Sigmoid colon (tissue), 7 donors: ENCODE data around the gene PIK3R6. TPM values are rescaled to one million over a fixed set of nuclear protein-coding genes. Genes with fewer than 3 reads are reported as not detected.

Source experiments
- DNase-seq: peaks from one replicate; pipeline ENCODE4 v3.0.0-alpha.2; 2019
- H3K27ac ChIP-seq, 4 donors: fragments of 200-600 bp; sonication (generic); one replicate each; pipeline ENCODE4 v1.5.1; 2016 to 2019; ENCODE audit warnings: mild to moderate bottlenecking in 1 of 4
- H3K27me3 ChIP-seq, 3 donors: fragments of 200-600 bp; sonication (generic); one replicate each; pipeline ENCODE4 v1.5.1; 2019; ENCODE audit warnings: mild to moderate bottlenecking in 1 of 3
- H3K36me3 ChIP-seq, 4 donors: fragments of 200-600 bp; sonication (generic); one replicate each; pipeline ENCODE4 v1.5.1; 2016 to 2019
- H3K4me1 ChIP-seq, 4 donors: fragments of 200-600 bp; sonication (generic); one replicate each; pipeline ENCODE4 v1.5.1; 2017 to 2019
- H3K4me3 ChIP-seq, 4 donors: fragments of 200-600 bp; sonication (generic); one replicate each; pipeline ENCODE4 v1.5.1; 2017 to 2019; ENCODE audit warnings: mild to moderate bottlenecking in 2 of 4, moderate library complexity in 1 of 4
- H3K9me3 ChIP-seq, 4 donors: fragments of 200-600 bp in 3 of 4; sonication (generic) in 3 of 4; one replicate each; pipeline versions ENCODE4 v1.5.1 to v1.6.1; 2013 to 2019
- EP300 ChIP-seq, 4 donors: sonication (generic); formaldehyde crosslinking; IDR thresholded peaks; one replicate each; pipeline ENCODE4 v1.6.1; 2017; ENCODE audit warnings: antibody characterized with exemption in 4 of 4
- POLR2A ChIP-seq, 2 donors: fragments of 450-650 bp; IDR thresholded peaks; one replicate each; pipeline ENCODE4 v1.6.1; 2016; ENCODE audit warnings: antibody characterized with exemption in 2 of 2, mild to moderate bottlenecking in 2 of 2, moderate library complexity in 2 of 2
- POLR2AphosphoS5 ChIP-seq, 4 donors: sonication (generic); formaldehyde crosslinking; IDR thresholded peaks; one replicate each; pipeline ENCODE4 v1.6.1; 2017; ENCODE audit warnings: antibody characterized with exemption in 4 of 4
- WGBS, 2 donors: extraction: QIAGEN DNeasy Blood & Tissue Kit; methylation state at CpG; one replicate each; pipeline ENCODE4 v1.1.7; 2013; 5-methylcytosine and 5-hydroxymethylcytosine counted together
- intact Hi-C: fragments of 100-400 bp; cut with DNase I; formaldehyde crosslinking; loops from one replicate; pipeline ENCODE4 v1.15.1; 2023
- polyA plus RNA-seq, 3 donors: library from polyadenylated mRNA; stranded (reverse); fragments of 200-250 nt; gene quantifications; one replicate each; pipeline ENCODE4 v1.2.3, GENCODE V29; 2013
- total RNA-seq, 4 donors: library from RNA; depleted of rRNA; stranded (reverse); fragments of >200 nt; gene quantifications; one replicate each; pipeline ENCODE4 v1.1.0, GENCODE V29; 2016
- TF ChIP-seq, protein P1 (sequence below), 4 experiments: fragments of 450-650 bp in 3 of 4; fragments of 200-600 bp in 1 of 4; IDR thresholded peaks; one replicate each; pipeline ENCODE4 v1.5.1; 2016 to 2019; ENCODE audit warnings: antibody characterized with exemption in 4 of 4, mild to moderate bottlenecking in 3 of 4, moderate library complexity in 2 of 4
- donor health status: healthy with polysubstance abuse.
- donor health status: Bipolar disorder and iron deficiency.
- donor health status: healthy.

PIK3R6 gene
- total and polyA plus RNA-seq, 7 donors: 0.54 to 1.2 (median 0.77) TPM; not detected in 2

DNA sequence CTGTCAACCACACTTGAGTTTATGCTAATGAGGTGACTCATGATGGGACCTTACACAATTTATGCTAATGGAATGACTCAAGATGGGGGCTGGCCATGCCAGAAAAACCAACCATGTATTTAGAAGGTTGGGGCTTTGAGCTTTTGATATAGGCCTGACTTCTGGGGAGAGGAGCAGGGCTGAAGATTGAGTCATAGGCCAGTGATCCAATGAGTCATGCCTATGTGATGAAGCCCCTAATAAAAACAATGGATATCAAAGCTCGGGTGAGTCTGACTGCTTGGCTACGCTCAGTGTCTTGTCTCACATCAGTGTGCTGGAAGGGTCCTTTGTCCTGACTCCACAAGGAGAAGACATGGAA is 75.6 kb downstream of the PIK3R6 start:
- DNase-seq: no peak
- Histone ChIP-seq H3K4me3 (no peak overlapping the region), H3K27me3 (no peaks in the 10 kb centered on the region), H3K27ac (no peak overlapping the region), H3K9me3 (peaks cover 0 to 5% (median 0%) of the 10 kb centered on the region in 4 donors), H3K4me1 (no peaks in the 10 kb centered on the region), H3K36me3 (no peaks in the 10 kb centered on the region)
- 92 to 93% methylated on average over 2 of the region's 2 CpGs for WGBS, 2 donors
- intact Hi-C loops: no loop called here
- TF ChIP-seq EP300 (IDR thresholded peaks at IDR 0.05) (no peak), POLR2AphosphoS5 (IDR thresholded peaks at IDR 0.05) (no peak), POLR2A (IDR thresholded peaks at IDR 0.05) (no peak)
- TF ChIP-seq, protein P1, sequence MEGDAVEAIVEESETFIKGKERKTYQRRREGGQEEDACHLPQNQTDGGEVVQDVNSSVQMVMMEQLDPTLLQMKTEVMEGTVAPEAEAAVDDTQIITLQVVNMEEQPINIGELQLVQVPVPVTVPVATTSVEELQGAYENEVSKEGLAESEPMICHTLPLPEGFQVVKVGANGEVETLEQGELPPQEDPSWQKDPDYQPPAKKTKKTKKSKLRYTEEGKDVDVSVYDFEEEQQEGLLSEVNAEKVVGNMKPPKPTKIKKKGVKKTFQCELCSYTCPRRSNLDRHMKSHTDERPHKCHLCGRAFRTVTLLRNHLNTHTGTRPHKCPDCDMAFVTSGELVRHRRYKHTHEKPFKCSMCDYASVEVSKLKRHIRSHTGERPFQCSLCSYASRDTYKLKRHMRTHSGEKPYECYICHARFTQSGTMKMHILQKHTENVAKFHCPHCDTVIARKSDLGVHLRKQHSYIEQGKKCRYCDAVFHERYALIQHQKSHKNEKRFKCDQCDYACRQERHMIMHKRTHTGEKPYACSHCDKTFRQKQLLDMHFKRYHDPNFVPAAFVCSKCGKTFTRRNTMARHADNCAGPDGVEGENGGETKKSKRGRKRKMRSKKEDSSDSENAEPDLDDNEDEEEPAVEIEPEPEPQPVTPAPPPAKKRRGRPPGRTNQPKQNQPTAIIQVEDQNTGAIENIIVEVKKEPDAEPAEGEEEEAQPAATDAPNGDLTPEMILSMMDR (IDR thresholded peaks at IDR 0.05): no peak

DNA sequence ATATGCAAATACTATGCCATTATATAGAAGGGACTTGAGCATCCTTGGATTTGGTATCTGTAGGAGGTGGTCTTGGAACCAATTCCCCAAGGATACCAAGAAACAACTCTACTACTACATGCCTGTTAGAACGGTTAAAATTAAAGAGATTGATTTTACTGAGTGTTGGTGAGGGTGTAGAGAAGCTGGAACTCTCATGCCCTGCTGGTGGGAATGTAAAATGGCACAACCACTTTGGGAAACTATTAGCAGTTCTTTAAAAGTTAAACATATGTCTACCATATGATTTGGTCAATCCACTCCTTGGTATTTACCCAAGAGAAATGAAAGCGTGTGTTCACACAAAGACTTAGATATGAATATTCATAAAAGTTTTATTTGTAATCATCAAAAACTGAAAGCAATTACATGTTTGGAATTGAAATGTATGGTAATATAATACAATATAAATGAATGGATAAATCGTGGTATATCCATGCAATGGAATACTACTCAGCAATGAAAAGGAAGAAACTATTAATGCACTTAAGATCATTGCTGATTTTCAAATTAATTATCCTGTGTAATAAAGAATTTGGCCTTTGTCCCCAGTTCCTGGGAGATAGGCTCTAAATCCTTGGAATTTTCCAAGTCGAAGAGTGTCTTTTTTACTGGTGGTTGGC is 76.1 kb downstream of the PIK3R6 start:
- no peaks in the 10 kb centered on the region for H3K27me3 ChIP-seq
- no peaks in the 10 kb centered on the region for H3K4me1 ChIP-seq
- H3K36me3 ChIP-seq: no peaks in the 10 kb centered on the region
- no peak overlapping the region for H3K27ac ChIP-seq
- 88 to 91% methylated on average over 4 of the region's 4 CpGs for WGBS, 2 donors
- no peak overlapping the region for H3K4me3 ChIP-seq
- peaks cover 0 to 5% (median 0%) of the 10 kb centered on the region in 4 donors for H3K9me3 ChIP-seq
- no peak for DNase-seq
- intact Hi-C loops: no loop called here
- TF ChIP-seq POLR2A (IDR thresholded peaks at IDR 0.05): no peak
- TF ChIP-seq, protein P1 (IDR thresholded peaks at IDR 0.05): no peak
- no peak for TF ChIP-seq EP300 (IDR thresholded peaks at IDR 0.05)
- no peak for TF ChIP-seq POLR2AphosphoS5 (IDR thresholded peaks at IDR 0.05)

DNA sequence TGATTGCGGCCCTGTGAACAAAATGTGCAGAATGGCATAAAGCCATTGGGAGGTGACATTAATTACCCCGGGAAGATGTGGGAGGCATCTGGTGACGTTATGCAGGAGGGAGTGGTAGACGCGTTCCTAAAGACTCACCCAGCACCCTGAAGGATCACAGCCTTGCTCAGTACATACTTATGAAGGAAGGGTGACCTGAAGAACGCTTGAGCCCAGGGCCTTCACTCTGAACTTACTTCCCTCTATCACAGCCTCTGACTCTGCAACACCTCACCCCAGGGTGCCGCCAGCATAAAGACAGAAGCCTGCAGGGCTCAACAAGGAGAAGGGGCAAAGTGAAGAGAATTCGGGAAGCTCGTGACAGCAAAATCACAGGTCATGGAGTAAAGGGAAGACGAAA is 77.7 kb downstream of the PIK3R6 start:
- Histone ChIP-seq H3K4me3 (no peak overlapping the region), H3K27ac (no peak overlapping the region), H3K9me3 (peaks cover 0 to 5% (median 0%) of the 10 kb centered on the region in 4 donors), H3K27me3 (no peaks in the 10 kb centered on the region), H3K36me3 (no peaks in the 10 kb centered on the region), H3K4me1 (no peaks in the 10 kb centered on the region)
- DNase-seq: no peak
- TF ChIP-seq POLR2AphosphoS5 (IDR thresholded peaks at IDR 0.05) (no peak), EP300 (IDR thresholded peaks at IDR 0.05) (no peak), POLR2A (IDR thresholded peaks at IDR 0.05) (no peak)
- TF ChIP-seq, protein P1 (IDR thresholded peaks at IDR 0.05): no peak
- 41 to 64% methylated on average over 10 of the region's 10 CpGs for WGBS, 2 donors
- intact Hi-C loops: no loop called here

DNA sequence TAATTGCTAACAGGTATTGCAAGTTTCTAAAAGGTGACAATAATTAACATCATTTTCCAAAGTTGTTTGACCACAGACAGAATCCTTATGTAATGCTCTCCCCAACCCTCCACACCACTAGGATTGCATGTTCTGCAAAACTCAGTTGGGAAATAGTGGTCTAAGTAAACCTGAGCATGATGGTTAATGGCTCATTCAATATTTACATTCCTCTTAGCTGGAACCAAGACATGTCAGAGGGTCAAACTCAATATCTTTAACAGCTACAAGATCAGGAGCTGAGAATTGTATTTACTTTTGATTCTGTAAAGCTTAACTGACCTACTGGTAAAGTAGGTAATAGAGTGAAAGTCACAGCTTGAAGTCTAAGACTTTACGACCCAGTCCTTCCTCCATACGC is 78.5 kb downstream of the PIK3R6 start:
- Histone ChIP-seq H3K9me3 (peaks cover 0 to 5% (median 0%) of the 10 kb centered on the region in 4 donors), H3K36me3 (no peaks in the 10 kb centered on the region), H3K4me3 (no peak overlapping the region), H3K4me1 (no peaks in the 10 kb centered on the region), H3K27me3 (no peaks in the 10 kb centered on the region), H3K27ac (no peak overlapping the region)
- no peak for DNase-seq
- TF ChIP-seq POLR2A (IDR thresholded peaks at IDR 0.05) (no peak), EP300 (IDR thresholded peaks at IDR 0.05) (no peak), POLR2AphosphoS5 (IDR thresholded peaks at IDR 0.05) (no peak)
- TF ChIP-seq, protein P1 (IDR thresholded peaks at IDR 0.05): no peak
- WGBS, 2 donors: 27 to 63% methylated on average over 2 of the region's 2 CpGs
- intact Hi-C loops: no loop called here
